GM19023 (cell line): ENCODE results near the gene NQO2.
"Not testable (repeated sequence)": the region's sequence is repeated elsewhere in the genome, so short reads cannot be mapped to it uniquely, and the experiment has no call there.

ENCODE experiments used
- ATAC-seq: cut with Tn5 transposase; IDR thresholded peaks from one replicate; pipeline ENCODE4 v1.9.1; 2021; ENCODE audit warnings: mild to moderate bottlenecking, moderate library complexity; ENCODE audit not compliant: unreplicated experiment

The NQO2 gene

DNA sequence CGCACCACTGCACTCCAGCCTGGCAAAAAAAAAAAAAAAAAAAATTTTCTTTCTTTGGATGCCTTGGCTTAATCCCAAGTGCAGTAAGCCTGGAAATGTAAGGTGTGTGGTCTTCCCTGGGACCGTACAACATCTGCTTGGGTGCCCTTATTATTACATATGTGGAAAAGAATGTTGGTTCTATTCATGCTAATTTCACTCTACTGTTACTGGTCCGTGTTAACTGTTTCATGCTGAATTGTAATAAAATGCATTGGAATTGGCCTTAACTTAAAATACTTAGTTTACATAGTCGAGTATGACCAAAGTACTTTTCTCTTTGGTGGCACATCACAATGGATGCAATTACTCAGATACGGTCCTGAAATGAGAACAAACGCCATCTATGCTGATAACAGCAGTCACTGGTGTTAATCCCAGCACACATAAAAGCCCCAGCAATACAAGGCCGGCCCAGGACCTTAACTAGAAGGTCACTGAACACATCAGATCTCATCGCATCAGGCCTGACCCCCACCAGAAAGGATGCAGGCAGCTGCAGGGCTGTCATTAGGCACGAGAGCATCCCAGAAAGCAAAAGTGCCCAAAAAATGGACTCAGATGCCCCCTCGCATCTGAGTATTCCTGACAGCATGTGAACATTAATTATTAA lies 29.5 kb upstream of the NQO2 start:
- ATAC-seq = no peak

DNA sequence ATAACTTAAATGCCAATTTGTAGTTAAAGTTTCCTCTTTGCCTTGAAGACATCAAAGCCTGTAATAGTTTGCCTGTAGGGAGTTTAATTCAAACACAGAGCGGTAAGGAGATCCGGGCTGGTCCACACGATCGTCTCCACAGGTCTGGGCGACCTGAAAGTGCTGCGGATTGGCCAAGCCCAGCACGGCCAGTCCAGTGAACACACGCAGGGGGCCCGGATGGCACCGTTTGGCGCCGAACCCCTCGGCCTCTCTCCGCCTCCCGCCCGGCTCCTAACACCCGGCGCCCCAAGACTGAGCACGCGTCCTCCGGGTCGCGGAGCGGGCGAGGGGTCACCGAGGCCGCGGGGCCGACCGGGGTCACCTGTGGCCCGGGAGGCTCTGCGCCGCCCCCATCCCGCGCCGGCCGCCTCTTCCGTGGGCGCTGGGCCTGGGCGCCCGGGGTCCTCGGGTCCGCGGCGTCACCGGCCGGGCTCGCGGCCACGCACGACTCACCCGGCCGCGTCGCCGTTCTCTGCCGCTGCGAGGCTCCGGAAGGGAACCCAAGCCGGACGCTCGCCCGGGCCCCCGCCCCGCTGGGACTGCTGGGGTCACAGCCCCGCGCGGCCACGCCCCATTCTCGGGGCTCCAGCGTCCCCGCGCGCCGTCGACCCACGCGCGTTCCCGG lies 28.8 kb upstream of the NQO2 start:
- ATAC-seq = no peak

DNA sequence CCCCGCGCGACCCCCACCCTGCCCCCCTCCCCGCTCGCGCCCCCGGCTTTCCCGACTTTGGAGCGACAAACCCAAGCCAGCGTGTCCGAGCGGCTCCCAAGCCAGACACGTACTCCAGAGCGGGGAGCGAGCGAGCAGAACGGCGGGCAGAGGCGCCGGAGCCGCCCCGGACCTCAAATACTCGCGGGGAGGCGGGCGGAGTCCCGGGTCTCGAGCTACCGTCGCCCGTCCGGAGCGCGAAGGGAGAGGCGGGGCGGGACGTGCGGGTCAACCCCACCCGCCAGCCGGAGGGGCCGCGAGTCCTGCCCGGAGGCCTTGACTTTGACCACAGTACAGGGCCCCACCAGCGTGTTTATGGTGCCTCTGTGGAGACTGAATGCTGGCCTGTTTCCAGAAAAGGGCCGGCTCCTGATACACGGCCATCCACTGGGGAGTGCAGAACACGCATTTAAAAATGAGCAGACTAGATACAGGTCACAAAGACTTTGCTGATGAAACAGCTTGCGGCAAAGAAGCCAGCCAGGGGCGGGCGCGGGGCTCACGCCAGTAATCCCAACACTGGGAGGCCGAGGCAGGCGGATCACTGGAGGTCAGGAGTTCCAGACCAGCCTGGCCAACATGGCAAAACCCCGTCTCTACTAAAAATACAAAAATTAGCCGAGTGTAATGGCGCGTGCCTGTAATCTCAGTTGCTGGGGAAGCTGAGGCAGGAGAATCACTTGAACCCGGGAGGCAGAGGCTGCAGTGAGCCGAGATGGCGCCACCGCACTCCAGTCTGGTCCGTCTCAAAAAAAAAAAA lies 28.1 kb upstream of the NQO2 start, which contains the start of gene SERPINB6:
Gene SERPINB6, minus strand, starts transcription at position 148 of the 799 bp plus-strand sequence. CDS start 12,235 bp downstream, outside the sequence.
- ATAC-seq = no peak

DNA sequence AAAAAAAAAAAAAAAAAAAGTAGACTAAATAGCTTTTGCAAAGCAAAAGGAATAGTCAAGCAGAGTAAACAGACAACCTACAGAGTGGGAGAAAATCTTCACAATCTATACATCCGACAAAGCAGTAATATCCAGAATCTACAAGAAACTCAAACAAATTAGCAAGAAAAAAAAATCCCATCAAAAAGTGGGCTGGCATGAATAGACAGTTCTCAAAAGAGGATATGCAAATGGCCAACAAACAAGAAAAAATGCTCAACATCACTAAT lies 27.5 kb upstream of the NQO2 start:
- not testable (repeated sequence) for ATAC-seq

DNA sequence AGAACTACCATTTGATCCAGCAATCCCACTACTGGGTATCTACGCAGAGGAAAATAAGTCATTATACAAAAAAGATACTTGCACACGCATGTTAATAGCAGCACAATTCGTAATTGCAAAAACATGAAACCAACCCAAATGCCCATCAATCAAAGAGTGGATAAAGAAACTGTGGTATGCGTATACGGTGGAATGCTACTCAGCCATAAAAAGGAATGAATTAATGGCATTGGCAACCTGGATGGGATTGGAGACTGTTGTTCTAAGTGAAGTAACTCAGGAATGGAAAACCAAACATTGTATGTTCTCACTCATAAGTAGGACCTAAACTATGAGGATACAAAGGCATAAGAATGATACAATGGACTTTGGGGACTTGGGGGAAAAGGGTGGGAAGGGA lies 27.0 kb upstream of the NQO2 start:
- ATAC-seq = not testable (repeated sequence)

DNA sequence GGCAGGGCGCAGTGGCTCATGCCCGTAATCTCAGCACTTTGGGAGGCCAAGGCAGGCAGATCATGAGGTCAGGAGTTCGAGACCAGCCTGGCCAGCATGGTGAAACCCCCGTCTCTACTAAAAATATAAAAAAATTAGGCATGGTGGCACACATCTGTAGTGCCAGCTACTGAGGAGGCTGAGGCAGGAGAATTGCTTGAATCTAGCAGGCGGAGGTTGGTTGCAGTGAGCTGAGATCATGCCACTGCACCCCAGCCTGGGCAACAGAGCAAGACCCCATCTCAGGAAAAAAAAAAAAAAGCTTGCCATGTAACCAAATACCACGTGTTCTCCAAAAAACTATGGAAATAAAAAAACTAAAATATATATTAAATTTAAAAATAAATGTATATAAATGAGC lies 26.5 kb upstream of the NQO2 start:
- not testable (repeated sequence) for ATAC-seq

DNA sequence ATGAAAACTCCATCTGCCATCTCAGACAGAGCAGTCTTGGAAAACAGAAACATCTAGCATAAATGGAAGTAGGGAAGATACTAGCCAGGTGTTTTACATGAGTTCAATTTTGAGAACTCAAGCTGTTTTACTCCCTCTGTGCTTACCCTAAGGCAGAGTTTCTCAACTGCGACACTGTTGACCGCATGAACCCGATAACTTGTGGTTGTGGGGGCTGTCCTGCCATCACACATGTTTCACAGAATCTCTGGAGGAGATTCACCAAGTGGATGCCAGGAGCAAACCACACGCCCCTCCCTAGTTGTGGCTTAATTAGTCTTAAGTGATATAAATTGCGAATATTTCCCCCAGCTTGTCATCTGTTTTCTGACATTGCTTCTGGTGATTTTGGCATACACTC lies 26.0 kb upstream of the NQO2 start:
- no peak for ATAC-seq

DNA sequence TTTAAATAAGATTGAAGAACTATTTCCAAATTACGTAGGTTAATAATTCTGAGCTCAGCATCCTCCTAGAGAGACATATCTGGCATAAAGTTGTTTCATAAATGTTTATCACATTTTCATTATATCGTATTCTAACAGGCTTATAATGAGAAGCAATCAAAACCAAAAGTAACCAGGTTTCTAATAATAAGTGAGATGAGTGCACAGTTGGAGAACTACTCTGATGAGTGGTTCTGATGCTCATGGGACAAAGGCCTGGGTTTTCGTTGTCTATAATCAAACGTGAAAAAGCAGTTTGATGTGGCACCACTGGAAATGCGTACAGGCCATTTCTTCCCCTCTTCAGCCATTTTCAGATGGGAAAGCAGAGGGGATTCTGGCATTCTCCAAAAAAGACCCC lies 23.6 kb upstream of the NQO2 start:
- ATAC-seq = no peak

DNA sequence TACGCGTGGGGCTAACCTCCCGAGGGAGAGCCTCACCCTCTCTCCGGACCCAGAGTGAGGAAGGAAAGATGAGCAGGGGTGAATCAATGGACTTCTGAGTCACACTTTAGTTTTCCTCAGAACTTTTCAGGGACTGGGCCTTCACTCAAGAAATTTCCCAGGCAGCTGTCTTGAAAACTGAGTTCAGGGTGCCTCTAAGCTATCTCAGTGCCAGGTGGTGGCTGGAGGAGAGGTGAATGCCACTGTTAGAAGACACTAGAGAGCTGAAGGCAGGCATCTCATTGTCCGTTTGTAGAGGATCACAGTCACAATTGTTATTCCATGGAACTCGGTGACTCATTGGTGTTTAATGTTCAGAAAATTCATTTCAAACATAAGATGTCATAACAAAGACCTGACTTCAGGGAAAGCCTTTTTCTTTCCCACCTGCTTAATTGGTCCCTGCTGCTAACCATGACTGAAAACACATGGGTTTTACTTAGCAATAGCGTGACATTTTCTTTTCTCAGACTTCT lies 23.1 kb upstream of the NQO2 start:
- ATAC-seq = no peak

DNA sequence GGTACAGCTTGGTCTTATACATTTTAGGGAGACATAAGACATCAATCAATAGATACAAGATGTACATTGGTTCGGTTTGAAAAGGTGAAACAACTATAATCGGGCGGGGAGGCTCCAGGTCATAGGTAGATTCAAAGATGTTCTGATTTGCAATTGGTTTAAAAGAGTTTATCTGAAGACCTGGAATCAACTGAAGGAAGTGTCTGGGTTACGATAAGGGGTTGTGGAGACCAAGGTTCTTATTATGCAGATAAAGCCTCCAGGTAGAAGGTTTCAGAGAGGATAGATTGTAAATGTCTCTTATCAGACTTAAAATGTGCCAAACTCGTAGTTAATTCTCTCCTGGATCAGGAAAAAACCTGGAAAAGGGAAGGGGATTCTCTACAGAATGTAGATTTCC lies 22.4 kb upstream of the NQO2 start:
- no peak for ATAC-seq

DNA sequence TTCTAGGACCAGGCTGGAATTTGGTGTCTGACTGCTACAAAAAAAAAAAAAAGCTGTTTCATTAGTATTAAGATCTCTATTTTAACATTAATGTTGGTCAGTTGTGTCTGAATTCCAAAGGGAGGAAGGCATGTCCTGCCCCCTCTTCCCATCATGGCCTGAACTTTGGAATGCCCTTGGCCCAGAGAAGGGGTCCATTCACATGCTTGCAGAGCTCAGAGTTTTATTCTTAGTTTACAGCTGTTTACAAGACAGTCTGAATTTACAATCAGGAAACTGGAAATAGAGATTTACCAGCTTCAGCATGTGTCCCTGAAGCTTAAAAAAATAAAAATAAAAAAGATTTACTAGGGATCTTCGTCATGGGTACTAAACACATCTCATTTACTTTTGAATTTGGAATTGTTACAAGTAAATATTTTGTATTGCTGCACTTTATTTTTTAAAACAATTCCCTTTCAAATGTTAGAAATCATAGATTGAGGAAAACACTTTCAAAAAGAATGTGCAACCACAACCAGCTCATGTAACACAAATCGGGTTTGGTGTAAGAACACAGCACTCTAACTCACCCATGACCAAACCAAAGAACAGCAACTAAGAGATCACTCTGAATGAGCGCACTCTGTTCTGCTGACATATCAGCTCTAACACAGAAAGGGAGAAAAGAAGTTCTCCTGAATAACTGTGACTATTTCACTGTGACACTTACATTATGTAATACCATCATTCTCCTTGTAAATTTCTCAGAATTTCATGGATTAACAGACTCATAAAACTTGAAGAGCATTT lies 21.7 kb upstream of the NQO2 start:
- no peak for ATAC-seq

DNA sequence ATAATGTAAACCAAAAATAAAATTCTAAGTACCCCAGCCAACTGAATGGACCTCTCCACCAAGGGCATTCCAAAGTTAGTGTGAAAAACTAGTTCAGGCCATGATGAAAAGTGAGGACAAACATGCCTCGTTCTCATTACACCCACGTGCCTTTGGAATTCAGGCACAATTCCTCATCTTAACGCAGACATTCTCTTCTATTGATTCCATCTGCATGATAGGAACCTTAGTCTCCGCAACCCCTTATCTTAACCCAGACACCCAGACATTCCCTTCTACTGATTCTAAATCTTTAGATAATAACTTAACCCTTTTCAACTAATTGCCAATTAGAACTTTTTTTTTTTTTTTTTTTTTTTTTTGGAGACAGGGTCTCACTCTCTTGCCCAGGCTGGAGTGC lies 20.8 kb upstream of the NQO2 start:
- no peak for ATAC-seq

DNA sequence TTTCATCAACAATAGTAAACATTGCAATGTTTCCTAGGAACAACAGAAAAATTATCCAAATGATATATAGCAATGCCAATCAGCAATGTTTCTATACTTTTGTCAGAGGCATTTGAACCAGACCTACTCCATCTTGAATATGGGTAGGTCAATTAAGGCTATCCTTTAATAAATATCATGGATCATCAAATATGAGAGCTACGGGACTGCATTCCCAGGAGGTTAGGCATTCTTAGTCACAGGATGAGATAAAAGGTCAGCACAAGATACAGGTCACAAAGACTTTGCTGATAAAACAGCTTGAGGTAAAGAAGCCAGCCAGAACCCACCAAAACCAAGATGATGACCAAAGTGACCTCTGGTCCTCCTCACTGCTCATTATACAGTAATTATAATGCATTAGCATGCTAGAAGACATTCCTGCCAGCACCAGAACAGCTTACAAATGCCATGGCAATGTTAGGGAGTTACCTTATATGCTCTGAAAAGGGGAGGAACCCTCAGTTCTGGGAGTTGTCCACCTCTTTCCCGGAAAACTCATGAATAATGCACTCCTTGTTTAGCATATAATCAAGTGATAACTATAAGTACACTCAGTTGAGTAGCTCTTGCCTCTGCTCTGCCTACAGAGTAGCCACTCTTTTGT lies 19.8 kb upstream of the NQO2 start:
- no peak for ATAC-seq

DNA sequence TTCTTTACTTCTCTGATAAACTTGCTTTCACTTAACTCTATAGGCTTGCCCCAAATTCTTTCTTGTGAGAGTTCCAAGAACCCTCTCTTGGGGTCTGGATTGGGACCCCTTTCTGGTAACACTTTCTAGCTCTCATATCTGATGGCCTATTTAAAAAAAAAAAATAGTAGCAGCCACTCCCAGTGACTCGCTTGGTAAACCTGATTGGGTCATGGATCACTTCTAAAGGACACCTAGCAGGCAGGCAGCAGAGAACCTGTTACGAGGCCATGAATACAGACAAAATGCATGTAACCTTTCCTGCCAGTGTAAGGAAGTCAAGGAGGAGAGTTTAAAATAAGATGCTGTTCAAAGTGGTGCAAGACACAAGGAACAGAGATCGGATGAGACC lies 19.2 kb upstream of the NQO2 start:
- no peak for ATAC-seq

DNA sequence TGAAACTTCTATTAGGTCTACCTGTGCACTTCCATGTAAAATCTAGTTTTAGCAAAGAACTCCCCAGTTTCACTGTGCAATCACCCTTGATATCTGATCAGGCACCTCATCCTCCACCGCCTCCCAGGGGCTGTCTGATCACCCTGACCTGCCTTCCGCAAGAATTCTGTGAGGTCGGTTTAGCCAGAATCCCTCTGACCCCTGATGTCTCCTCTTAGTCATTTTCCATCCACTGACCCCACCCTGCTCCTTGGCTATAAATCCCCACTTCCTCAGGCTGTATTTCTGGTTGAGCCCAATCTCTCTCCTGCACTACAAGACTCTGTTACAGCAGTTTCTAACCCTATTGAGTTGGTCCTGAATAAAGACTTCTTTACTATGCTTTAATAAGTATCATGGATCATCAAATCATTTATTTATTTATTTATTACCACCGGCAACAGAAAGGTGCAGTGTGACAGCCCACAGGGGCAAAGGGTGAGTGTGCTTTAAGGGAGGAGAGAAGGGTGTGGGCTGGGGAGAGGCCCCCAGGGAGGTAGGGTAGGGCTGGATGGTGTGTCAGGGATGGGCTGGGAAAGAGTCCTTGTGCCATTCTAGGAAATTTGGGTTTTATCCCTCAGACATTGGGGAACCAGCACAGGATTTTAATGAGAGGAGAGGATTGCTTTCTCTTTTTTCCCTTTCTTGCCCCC lies 17.1 kb upstream of the NQO2 start:
- no peak for ATAC-seq

DNA sequence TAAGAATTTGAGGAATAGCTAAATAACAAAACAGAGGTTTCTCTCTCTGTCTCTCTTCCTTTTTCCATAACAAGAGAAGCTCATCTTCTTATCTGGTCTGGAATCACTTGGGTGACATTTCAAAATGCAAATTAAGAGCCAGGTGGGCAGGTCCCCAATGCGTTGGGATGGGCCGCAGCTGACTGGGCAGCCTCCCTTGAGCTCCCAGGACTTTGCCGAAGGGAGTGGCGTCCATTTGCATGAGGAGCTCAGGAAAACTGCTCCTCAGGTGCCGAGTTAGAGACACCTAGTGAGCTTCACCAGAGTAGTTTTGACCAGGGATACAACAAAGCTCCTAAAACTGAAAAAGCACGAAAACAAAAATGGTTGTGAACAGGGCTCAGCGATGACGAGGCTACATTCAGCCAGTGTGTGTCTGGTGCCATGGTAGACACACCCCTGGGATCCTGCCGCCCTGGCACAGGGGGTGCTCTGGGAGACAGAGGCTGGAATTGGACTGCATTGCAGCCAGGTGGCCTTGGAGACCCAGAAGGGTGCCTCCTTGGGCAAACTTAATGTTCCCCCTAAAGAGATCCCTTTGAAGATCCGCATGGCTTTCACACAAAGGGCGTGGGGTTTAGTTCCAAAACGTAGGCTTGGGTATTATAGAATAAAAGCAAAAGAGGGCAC lies 14.8 kb upstream of the NQO2 start:
- ATAC-seq = no peak

DNA sequence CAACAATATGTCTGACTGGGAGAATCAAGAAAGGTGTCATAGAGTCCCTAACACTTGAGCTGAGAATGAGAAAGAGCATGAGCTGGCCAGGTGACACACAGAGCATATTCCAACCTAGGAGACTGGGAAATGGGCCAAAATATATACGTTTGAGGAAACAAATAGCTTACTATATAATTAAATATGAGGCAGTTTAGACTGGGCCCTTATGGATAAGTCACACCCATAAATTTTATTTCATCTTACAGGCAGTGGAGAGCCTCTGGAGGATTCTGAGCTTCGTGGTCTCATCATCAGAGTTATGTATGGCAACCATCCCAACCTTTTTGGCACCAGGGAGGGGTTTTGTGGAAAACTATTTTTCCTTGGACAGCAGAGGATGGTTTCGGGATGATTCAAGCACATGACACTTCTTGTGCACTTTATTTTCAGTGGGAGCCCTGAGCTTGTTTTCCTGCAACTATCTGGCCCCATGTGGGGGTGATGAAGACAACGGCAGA lies 12.9 kb upstream of the NQO2 start:
- ATAC-seq = no peak

DNA sequence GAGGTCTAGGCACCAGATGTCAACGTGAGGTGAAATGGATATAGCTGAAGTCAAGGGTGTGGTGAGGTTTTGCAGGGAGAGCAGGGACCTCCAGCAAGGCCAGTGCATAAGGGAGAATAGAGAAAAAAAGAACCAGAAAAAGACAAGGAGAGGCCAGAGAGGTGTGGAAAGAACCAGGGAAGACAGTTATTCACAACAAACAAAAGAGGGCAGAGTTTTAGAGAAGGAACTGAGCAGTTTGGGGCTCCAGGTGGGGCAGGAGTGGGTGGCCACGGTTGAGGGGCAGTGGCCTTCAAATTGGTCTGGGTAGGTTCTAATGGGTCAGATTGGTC lies 11.6 kb upstream of the NQO2 start:
- no peak for ATAC-seq
